ENCODE data around the gene PFKFB4. TPM values are rescaled to one million over a fixed set of nuclear protein-coding genes. Genes with fewer than 3 reads are reported as not detected.
A peak's percentile ranks its signal among the peaks of the same experiment; 100 is the strongest.

Gene PFKFB4
- polyA plus RNA-seq, 1 of the 3 experiments (the other 2 are of a cell fraction), result 5.7 TPM

GRCh38 chr3:48468329-48468731 lies 88.3 kb downstream of the PFKFB4 start:
- H3K36me3 ChIP-seq (replicated peaks in 1 of 2; ENCODE audit: control insufficient read depth in 1 of 2, insufficient read depth in 2 of 2, low read length in 1 of 2), result peaks cover 0 to 32% of the 10 kb centered on the region in 2 experiments
- peaks cover 14% of the 10 kb centered on the region for H3F3A ChIP-seq (replicated peaks; ENCODE audit: insufficient read depth)
- peak overlapping the region; percentile 99 to 100; a peak in 3 of 4 replicates for H3K27ac ChIP-seq (ENCODE audit: low read depth in 2 of 2, low read length in 1 of 2)
- ChIA-PET CTCF (interaction anchor here (1.3 to 8.2 kb wide), 3 partner anchors 39 to 85 kb away, joined by 3 to 136 read pairs (median 3); partner anchors contain the start of gene PFKFB4), POLR2A (interaction anchor here (0.9 to 2.1 kb wide), 2 partner anchors 28 to 35 kb away, joined by 3 to 6 read pairs; partner anchors contain the start of gene SHISA5)
- H3K4me2 ChIP-seq, result peak overlapping the region; percentile 78; the same call in 1 of the 2 replicates
- DNase-seq, result peak; percentile 60
- H3K9me3 ChIP-seq, result no peaks in the 10 kb centered on the region
- H3K79me2 ChIP-seq (ENCODE audit: insufficient read depth), result peaks cover 68% of the 10 kb centered on the region
- no peaks in the 10 kb centered on the region for H4K20me1 ChIP-seq (ENCODE audit: insufficient read depth)
- H3K9me2 ChIP-seq, result no peaks in the 10 kb centered on the region
- H3K4me1 ChIP-seq (ENCODE audit: control insufficient read depth in 1 of 2, insufficient read depth in 2 of 2, low read depth in 1 of 2, low read length in 1 of 2), result peaks cover 16 to 64% of the 10 kb centered on the region in 2 experiments; a peak in 2 of 4 replicates
- TF ChIP-seq ELF1 (IDR thresholded peaks at IDR 0.05) (no peak), PBX3 (IDR thresholded peaks at IDR 0.05) (no peak), REST (IDR thresholded peaks at IDR 0.05; ENCODE audit: low read depth, low read length) (no peak), FOXM1 (IDR thresholded peaks at IDR 0.05; ENCODE audit: low read depth) (no peak), SIN3A (IDR thresholded peaks at IDR 0.05; ENCODE audit: borderline replicate concordance, low read depth, low read length) (no peak), TEAD4 (IDR thresholded peaks at IDR 0.05; ENCODE audit: borderline replicate concordance, insufficient read depth) (no peak), IRF3 (IDR thresholded peaks at IDR 0.05; ENCODE audit: low read depth, low read length) (no peak), EP300 (IDR thresholded peaks at IDR 0.05; ENCODE audit: borderline replicate concordance in 1 of 2, low read depth in 1 of 2, low read length in 1 of 2) (no peak), FOSL2 (IDR thresholded peaks at IDR 0.05; ENCODE audit: borderline replicate concordance, low read depth) (no peak), TAF1 (IDR thresholded peaks at IDR 0.05; ENCODE audit: borderline replicate concordance, low read depth, low read length) (no peak), USF1 (IDR thresholded peaks at IDR 0.05; ENCODE audit: borderline replicate concordance, low read depth) (no peak), RAD21 (IDR thresholded peaks at IDR 0.05; ENCODE audit: low read length) (no peak), GABPA (IDR thresholded peaks at IDR 0.05; ENCODE audit: low read depth) (no peak), RFX5 (IDR thresholded peaks at IDR 0.05; ENCODE audit: low read length) (no peak), RXRA (IDR thresholded peaks at IDR 0.05; ENCODE audit: borderline replicate concordance, low read depth) (no peak), RCOR1 (IDR thresholded peaks at IDR 0.05; ENCODE audit: low read length) (no peak), ZBTB33 (IDR thresholded peaks at IDR 0.05; ENCODE audit: borderline replicate concordance, low read depth) (no peak), CTCF (IDR thresholded peaks at IDR 0.05) (no peak)
- WGBS (ENCODE audit: low lambda C conversion rate), result 67% methylated on average over 8 of the region's 8 CpGs
- no peaks in the 10 kb centered on the region for H3K27me3 ChIP-seq (ENCODE audit: insufficient read depth)
- no peak overlapping the region for H2AFZ ChIP-seq (ENCODE audit: low read depth)
- H3K9ac ChIP-seq, result no peak overlapping the region; the same call in 1 of the 2 replicates
- no peak overlapping the region for H3K4me3 ChIP-seq (ENCODE audit: low read depth in 2 of 2, low read length in 1 of 2)
